Measurements from ENCODE around the gene METTL15.
"Not testable (repeated sequence)": the region's sequence is repeated elsewhere in the genome, so short reads cannot be mapped to it uniquely, and the experiment has no call there.

Gene METTL15

GRCh38 chr11:28303477-28304191 lies 195.4 kb downstream of the METTL15 start:
- no peak for DNase-seq

DNA sequence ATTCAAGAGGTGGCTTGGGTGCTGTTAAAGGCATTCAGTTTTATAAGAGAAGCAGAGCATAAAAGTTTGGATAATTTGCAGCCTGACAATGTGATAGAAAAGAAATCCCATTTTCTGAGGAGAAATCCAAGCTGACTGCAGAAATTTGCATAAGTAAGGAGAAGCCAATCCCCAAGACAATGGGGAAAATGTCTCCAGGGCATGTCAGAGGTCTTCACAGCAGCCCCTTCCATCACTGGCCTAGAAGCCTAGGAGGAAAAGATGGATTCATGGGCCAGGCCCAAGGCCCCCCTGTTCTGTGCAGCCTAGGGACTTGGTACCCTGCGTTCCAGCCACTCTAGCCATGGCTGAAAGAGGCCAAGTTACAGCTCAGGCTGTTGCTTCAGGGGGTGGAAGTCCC lies 207.3 kb downstream of the METTL15 start:
- no peak for DNase-seq

DNA sequence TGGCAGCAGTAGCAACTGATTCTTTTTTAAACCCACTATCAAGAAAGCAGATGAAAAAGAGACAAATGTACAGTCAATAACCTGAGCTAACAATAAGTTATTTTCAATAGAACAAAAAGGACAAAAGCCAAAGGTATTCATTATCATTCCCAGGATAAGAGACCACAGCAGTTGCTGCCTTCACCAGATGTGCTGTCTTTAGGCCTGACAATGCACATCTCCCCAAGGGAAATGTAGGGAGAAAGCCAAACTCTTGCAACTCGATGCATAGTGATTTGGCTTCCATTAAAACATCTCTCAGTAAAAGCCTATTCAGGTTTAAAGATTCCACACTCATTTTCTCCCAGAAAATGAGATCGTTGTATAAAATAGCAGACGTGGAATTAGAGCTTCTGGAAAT lies 210.7 kb downstream of the METTL15 start:
- no peak for DNase-seq

DNA sequence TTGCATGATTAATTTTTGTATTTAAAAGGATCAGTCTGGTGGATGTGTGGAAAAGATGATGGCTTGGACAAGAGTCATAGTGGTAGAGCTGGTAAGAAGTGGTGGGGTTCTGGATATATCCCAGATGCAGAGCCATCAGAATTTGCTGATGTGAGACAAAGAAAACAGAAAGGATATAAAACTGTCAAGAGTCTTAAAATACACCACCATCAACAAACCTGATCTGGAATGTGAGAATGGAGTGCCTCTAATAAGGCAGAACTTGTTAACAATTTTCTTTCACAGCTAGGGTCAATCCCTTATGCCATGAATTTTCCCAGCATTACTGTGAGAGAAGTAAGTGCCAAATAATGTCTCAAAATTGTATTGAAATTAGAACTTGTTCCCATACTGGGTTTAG lies 215.4 kb downstream of the METTL15 start:
- no peak for DNase-seq

DNA sequence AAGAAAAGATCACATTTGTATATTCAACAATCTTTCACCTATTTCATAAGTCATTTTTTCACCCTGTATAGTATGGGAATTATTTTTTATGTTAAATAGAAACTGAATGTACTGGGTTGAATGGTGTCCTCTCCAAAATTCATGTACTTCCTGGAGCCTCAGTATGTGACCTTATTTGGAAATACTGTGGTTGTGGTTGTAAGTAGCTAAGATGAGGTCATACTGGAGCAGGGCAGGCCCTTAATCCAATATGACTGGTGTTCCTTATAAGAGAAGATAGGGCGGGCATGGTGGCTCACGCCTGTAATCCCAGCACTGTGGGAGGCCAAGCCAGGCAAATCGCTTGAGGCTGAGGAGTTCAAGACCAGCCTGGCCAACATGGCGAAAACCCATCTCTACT lies 224.2 kb downstream of the METTL15 start:
- not testable (repeated sequence) for DNase-seq

DNA sequence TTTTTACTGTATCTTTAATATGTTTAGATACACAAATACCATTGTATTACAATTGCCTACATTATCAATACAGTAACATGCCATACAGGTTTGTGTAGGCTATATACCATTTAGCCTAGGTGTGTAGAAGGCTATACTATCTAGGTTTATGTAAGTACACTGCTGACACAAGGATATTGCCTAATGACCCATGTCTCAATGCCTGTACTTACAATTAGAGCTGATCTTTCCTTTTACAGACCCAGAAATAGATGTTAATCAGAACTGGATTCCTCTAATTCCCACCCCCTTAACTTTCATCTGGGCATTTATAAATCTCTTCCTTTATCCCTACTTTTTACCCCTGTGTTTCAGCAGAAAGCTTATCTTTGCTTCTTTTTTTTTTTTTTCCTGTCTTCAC lies 229.5 kb downstream of the METTL15 start:
- DNase-seq = no peak

DNA sequence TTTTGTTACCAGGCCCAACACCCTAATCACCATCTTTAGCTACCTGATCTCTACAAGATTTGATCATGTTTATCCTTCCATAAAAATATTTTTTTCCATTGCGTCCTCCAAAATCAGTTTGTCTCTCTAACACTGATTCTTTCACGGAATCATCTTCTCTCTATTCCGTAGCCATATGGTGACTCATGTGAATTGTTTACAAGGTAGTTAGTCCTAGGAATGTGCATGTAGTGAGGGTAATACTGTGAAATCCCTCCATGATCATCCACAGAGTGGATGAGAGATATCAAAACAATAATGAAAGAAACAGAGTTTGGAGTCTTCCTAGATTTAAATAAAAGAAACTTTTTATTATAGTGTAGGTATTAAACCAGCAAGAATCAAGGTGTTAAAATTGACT lies 230.2 kb downstream of the METTL15 start:
- DNase-seq = no peak

DNA sequence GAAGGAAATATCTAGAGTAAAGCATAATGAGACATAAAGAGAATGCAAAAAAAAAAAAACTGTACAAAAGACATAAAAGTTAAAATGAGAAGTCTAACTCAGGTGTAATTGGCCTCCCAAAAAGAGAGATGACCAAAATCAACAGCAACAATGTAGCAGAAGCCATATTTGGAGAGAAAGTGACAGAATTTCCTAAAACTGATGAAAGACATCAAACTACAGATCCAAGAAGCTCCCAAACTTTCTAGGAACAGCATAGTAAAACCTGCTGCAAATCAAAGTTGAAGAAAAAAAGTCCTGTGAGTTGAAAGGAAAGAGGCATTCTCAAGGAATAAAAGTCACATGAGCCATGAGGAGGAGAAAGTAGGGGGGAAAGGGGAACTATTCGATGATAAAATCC lies 231.3 kb downstream of the METTL15 start:
- no peak for DNase-seq

- no peak for DNase-seq
Measured at GRCh38 chr11:28342716-28343115, 234.5 kb downstream of the METTL15 start.

GRCh38 chr11:28343304-28344233 lies 235.4 kb downstream of the METTL15 start:
- DNase-seq = no peak

DNA sequence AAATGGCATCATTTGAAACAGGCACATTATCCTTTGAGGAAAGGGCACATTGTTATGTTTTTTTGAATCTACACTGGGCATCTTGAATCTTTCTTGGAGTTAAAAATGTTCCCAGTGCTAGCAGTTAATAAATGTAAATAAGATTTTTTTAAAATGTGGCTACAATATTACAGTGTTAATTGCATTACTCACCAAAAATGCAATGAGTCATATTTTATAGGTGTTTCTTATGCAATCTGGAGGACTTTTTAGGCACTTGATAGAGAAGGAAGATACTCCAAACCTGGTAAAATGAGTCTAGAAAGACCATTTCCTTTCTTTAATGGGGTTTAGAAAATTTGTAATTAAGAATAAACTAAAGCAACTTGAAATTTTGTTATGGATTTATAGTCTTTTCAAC lies 238.0 kb downstream of the METTL15 start:
- no peak for DNase-seq

DNA sequence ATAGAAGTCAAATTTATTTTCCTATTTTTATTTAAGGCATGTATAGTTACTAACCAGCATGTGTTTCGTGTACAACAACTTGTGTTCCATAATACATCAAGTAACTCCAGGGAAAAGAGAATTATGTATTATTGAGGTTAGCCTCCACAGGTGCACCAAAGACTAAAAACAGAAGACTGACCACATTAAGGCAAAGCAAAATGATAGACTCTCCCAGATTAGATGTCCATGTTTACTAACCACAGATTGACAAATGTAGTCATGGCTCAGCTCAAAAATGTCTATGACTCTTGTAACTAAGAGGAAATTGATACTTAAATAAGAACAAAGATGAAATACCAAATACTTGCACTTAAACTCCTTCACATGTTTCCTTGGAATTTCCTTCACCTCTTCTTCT lies 238.5 kb downstream of the METTL15 start:
- no peak for DNase-seq

DNA sequence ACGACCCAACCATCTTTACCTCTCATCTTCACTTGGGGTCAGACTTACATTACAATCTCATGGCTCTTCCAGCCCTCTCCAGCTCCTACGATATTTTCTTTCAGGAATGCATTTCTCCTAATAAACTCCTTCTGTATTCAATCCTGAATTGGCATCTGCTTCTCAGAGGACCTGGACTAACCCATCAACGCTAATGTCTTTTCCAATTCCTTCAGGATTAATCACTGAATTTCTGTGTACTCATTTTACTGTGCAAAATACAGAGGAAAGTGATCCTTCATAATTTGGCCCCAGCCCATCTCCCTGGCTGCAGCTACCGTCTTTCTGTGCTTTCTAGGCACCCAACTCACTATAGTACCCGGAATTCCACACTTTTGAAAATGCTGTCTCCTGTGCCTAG lies 239.2 kb downstream of the METTL15 start:
- no peak for DNase-seq

GRCh38 chr11:28350216-28350615 lies 242.0 kb downstream of the METTL15 start:
- no peak for DNase-seq

DNA sequence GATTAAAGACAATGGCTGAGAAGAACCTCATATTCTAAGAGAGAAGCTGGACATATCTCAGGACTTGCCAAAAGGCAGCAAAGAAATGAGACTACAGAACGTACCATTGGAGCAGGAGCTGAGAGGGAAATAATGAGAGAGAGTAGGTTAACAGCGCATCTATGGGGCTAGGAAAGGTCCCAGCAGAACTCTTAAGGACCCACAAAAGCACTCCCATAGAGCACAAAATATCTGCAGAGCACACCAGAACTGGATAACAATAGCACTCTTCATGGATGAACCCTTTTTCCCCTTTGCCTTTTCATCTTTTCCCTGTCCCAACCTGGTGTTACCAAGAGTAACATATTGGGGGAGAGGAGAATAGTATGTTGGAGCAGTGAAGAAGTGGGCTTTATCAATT lies 245.8 kb downstream of the METTL15 start:
- no peak for DNase-seq

GRCh38 chr11:28366549-28367346 lies 258.6 kb downstream of the METTL15 start:
- DNase-seq = no peak

DNA sequence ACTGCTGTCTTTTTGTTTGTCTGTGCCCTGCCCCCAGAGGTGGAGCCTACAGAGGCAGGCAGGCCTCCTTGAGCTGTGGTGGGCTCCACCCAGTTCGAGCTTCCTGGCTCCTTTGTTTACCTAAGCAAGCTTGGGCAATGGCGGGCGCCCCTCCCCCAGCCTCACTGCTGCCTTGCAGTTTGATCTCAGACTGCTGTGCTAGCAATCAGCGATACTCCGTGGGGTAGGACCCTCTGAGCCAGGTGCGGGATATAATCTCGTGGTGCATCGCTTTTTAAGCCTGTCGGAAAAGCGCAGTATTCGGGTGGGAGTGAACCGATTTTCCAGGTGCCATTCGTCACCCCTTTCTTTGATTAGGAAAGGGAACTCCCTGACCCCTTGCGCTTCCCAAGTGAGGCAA lies 269.9 kb downstream of the METTL15 start:
- not testable (repeated sequence) for DNase-seq
